GM12878 (cell line): ENCODE results near the gene STRA8.

Experiments used
- BHLHE40 ChIP-seq, 2 experiments: fragments of 450-650 bp in 1 of 2; IDR thresholded peaks; 2 replicates each; pipeline ENCODE4 v1.6.1; 2011 to 2017; ENCODE audit warnings: low read depth in 2 of 2, borderline replicate concordance in 1 of 2, improper control_type of control experiment in 1 of 2, low read length in 1 of 2, mild to moderate bottlenecking in 1 of 2
- RB1 ChIP-seq: fragments of 450-650 bp; formaldehyde crosslinking; IDR thresholded peaks from 2 replicates; pipeline ENCODE4 v1.6.1; 2017; ENCODE audit warnings: mild to moderate bottlenecking, borderline replicate concordance

DNA sequence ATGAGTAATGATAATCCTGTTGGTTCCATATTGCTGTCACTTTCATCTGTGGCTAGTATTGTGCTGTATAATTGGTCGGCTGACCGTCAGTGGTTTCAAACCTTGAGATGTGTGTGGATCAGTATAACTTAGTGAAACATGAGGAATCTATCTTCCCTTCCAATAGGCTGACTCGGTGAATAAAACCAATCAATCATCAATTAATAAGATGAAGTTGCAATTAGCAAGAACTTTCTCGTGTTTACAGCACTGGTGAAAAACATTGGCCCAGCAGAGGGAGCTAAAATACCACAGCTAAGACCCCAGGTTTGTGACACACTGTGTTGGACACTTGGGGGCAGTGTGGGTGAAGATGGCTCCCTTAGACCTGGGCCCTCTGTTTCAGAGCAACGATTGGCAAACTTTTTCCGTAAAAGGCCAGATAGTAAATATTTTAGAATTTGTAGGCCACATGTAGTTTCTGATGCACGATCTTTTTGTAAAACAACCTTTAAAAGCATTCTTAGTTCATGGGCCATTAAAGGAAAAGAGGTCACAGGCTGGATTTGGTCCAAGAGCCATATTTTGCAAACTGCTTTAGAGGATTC is 47.8 kb downstream of the STRA8 start:
- TF ChIP-seq BHLHE40 (IDR thresholded peaks at IDR 0.05; ENCODE audit: borderline replicate concordance in 1 of 2, low read depth in 2 of 2, low read length in 1 of 2) (peak in 1 of 2 experiments; percentile 58; a peak in 2 of 4 replicates), RB1 (peak; percentile 62; the same call in 1 of the 2 replicates)
